Keratinocyte (primary cell): ENCODE results near the gene CACNB2. TPM values are rescaled to one million over a fixed set of nuclear protein-coding genes. Genes with fewer than 3 reads are reported as not detected.

ENCODE experiments used
- DNase-seq: peaks from one replicate; pipeline ENCODE4 v3.0.0-alpha.2; 2011; ENCODE audit warnings: low read depth, missing footprints, low spot score
- FAIRE-seq: peaks from 2 replicates; lab custom pipeline; 2011; peaks lifted over from hg19 to GRCh38; lab: Jason Lieb, UNC
- H2AFZ ChIP-seq: 2 replicates; pipeline ENCODE4 v1.6.0; 2012; ENCODE audit warnings: low read length, control low read depth, inconsistent platforms; ENCODE audit not compliant: control insufficient read depth
- H3K27ac ChIP-seq: 2 replicates; pipeline ENCODE4 v1.5.1; 2011; ENCODE audit warnings: low read length; ENCODE audit not compliant: control insufficient read depth, insufficient read depth
- H3K27me3 ChIP-seq: 3 replicates; pipeline ENCODE4 v1.6.0; 2011; ENCODE audit warnings: low read length; ENCODE audit not compliant: control insufficient read depth, insufficient read depth; ENCODE audit errors: extremely low read depth
- H3K36me3 ChIP-seq, 2 experiments: 2 replicates in 1 of 2; 3 replicates in 1 of 2; pipeline ENCODE4 v1.5.1; 2011; ENCODE audit warnings: low read length in 2 of 2, mild to moderate bottlenecking in 1 of 2; ENCODE audit not compliant: control insufficient read depth in 2 of 2, insufficient read depth in 2 of 2; ENCODE audit errors: extremely low read depth in 1 of 2
- H3K4me1 ChIP-seq: 3 replicates; pipeline ENCODE4 v1.5.1; 2011; ENCODE audit warnings: low read length; ENCODE audit not compliant: control insufficient read depth, insufficient read depth; ENCODE audit errors: extremely low read depth
- H3K4me2 ChIP-seq: 3 replicates; pipeline ENCODE4 v1.6.0; 2011; ENCODE audit warnings: low read depth, low read length; ENCODE audit not compliant: control insufficient read depth, insufficient read depth; ENCODE audit errors: extremely low read depth
- H3K4me3 ChIP-seq, 3 experiments: fragments of 200-600 bp in 1 of 3; sonication (generic) in 1 of 3; 2 replicates in 2 of 3; 3 replicates in 1 of 3; pipeline ENCODE4 v1.5.1; 2011 to 2016; ENCODE audit warnings: low read length in 3 of 3, mild to moderate bottlenecking in 3 of 3, control low read depth in 2 of 3, inconsistent platforms in 1 of 3, low read depth in 1 of 3, mixed read lengths in 1 of 3, mixed run types in 1 of 3, moderate library complexity in 1 of 3; ENCODE audit not compliant: control insufficient read depth in 2 of 3, insufficient read depth in 2 of 3; ENCODE audit errors: extremely low read depth in 1 of 3
- H3K79me2 ChIP-seq: 2 replicates; pipeline ENCODE4 v1.6.0; 2012; ENCODE audit warnings: low read length; ENCODE audit not compliant: control insufficient read depth, insufficient read depth
- H3K9ac ChIP-seq: 3 replicates; pipeline ENCODE4 v1.6.0; 2011; ENCODE audit warnings: low read length; ENCODE audit not compliant: control insufficient read depth, insufficient read depth; ENCODE audit errors: extremely low read depth
- H3K9me1 ChIP-seq: 3 replicates; pipeline ENCODE4 v1.6.0; 2011; ENCODE audit warnings: low read length; ENCODE audit not compliant: control insufficient read depth, insufficient read depth; ENCODE audit errors: extremely low read depth
- H3K9me3 ChIP-seq: 2 replicates; pipeline ENCODE4 v1.5.1; 2012; ENCODE audit warnings: low read depth, low read length; ENCODE audit not compliant: control insufficient read depth
- H4K20me1 ChIP-seq: 3 replicates; pipeline ENCODE4 v1.6.0; 2011; ENCODE audit warnings: low read length; ENCODE audit not compliant: control insufficient read depth, insufficient read depth; ENCODE audit errors: extremely low read depth
- EZH2 ChIP-seq: IDR thresholded peaks from one replicate; pipeline ENCODE4 v1.6.1; 2012; ENCODE audit warnings: inconsistent platforms, mild to moderate bottlenecking, low read length, moderate library complexity
- dilution Hi-C: fragments of 300-500 bp; cut with MboI; formaldehyde crosslinking; loops from one replicate; pipeline ENCODE4 v1.7.0; 2020; ENCODE audit warnings: low sequenced_read_pairs; ENCODE audit not compliant: extremely low pct_ligation_motif_present
- polyA plus RNA-seq, 5 experiments: library from polyadenylated mRNA; depleted of rRNA in 3 of 5; stranded (reverse) in 3 of 5; stranded (forward) in 1 of 5; unstranded in 1 of 5; fragments of >200 nt; gene quantifications; 1 replicate in 1 of 5; 2 replicates in 3 of 5; 3 replicates in 1 of 5; pipeline versions ENCODE4 v1.2.1 to v1.2.3, GENCODE V29; 2011 to 2012; ENCODE audit warnings: missing spikeins in 2 of 5, low read depth in 1 of 5, low replicate concordance in 1 of 5
- TF ChIP-seq, protein P1 (sequence below), 3 experiments: IDR thresholded peaks in 1 of 3; conservative IDR thresholded peaks in 1 of 3; optimal IDR thresholded peaks in 1 of 3; 2 replicates in 2 of 3; 3 replicates in 1 of 3; pipeline versions ENCODE3 to v1.5.1; 2011; ENCODE audit warnings: low read length in 3 of 3, mild to moderate bottlenecking in 3 of 3, moderate library complexity in 2 of 3, control low read depth in 1 of 3, inconsistent platforms in 1 of 3; ENCODE audit not compliant: insufficient read depth in 2 of 3; ENCODE audit errors: extremely low read depth in 1 of 3

Gene CACNB2
- polyA plus RNA-seq, 1 donor (not counting 4 experiments of a cell fraction or from before 2014, with no cell fraction given), result 0.03 TPM

DNA sequence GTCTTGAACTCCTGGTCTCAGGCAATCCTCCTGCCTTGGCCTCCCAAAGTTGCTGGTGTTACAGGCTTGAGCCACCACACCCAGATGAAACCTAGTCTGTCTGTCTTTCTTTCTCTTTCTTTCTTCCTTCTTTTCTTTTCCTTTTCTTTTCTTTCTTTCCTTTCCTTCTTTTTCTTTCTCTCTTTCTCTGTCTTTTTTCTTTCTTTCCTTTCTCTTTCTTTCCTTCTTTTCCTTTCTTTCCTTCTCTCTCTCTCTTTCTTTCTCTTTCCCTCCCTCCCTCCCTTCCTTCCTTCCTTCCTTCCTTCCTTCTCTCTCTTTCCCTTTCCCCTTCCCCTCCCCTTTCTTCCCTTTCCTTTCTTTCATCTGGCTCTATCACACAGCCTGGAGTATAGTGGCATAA is 185.2 kb downstream of the CACNB2 start:
- Histone ChIP-seq H2AFZ (no peak overlapping the region), H4K20me1 (no peaks in the 10 kb centered on the region), H3K4me2 (no peak overlapping the region), H3K79me2 (no peaks in the 10 kb centered on the region), H3K9me1 (no peaks in the 10 kb centered on the region), H3K4me3 (no peak overlapping the region), H3K4me1 (no peaks in the 10 kb centered on the region), H3K27me3 (no peaks in the 10 kb centered on the region), H3K36me3 (no peaks in the 10 kb centered on the region), H3K9me3 (no peaks in the 10 kb centered on the region), H3K9ac (no peak overlapping the region), H3K27ac (no peak overlapping the region)
- dilution Hi-C loops, result no loop called here
- FAIRE-seq (no peak), DNase-seq (no peak)
- TF ChIP-seq EZH2, result no peak
- TF ChIP-seq, protein P1, sequence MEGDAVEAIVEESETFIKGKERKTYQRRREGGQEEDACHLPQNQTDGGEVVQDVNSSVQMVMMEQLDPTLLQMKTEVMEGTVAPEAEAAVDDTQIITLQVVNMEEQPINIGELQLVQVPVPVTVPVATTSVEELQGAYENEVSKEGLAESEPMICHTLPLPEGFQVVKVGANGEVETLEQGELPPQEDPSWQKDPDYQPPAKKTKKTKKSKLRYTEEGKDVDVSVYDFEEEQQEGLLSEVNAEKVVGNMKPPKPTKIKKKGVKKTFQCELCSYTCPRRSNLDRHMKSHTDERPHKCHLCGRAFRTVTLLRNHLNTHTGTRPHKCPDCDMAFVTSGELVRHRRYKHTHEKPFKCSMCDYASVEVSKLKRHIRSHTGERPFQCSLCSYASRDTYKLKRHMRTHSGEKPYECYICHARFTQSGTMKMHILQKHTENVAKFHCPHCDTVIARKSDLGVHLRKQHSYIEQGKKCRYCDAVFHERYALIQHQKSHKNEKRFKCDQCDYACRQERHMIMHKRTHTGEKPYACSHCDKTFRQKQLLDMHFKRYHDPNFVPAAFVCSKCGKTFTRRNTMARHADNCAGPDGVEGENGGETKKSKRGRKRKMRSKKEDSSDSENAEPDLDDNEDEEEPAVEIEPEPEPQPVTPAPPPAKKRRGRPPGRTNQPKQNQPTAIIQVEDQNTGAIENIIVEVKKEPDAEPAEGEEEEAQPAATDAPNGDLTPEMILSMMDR (optimal IDR thresholded peaks at IDR 0.05 in 1 of 3, IDR thresholded peaks at IDR 0.05 in 1 of 3, conservative IDR thresholded peaks at IDR 0.05 in 1 of 3; ENCODE audit: extremely low read depth in 1 of 3, insufficient read depth in 2 of 3, low read length in 3 of 3), result no peak

DNA sequence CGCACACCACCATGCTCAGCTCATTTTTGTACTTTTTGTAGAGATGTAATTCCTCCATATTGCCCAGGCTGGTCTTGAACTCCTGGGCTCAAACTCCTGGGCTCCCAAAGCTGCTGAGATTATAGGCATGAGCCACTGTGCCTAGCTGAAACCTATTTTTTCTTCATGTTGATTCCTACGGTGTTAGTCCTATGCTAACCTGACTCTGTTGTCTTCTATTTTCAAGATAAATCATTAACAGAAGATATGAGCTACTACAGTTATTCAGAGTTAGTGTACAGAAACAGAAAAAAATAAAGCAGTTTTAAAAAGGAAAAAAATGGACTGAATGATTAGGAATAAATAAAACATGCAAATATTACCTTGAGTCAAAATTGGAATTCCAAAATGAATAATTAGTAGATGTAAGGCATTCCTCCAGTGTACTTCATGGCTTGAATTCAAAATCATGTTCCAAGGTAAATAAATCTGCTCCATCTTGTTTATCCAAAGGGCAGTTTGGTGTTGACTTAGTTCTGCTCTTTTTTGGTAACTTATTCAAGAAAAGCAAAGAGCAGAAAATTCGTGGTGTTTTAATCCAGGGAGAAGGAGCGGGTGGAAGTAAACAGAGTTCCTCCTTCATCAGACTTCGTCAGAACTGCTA is 185.8 kb downstream of the CACNB2 start:
- H3K4me1 ChIP-seq, result no peaks in the 10 kb centered on the region
- TF ChIP-seq, protein P1 (optimal IDR thresholded peaks at IDR 0.05 in 1 of 3, IDR thresholded peaks at IDR 0.05 in 1 of 3, conservative IDR thresholded peaks at IDR 0.05 in 1 of 3; ENCODE audit: extremely low read depth in 1 of 3, insufficient read depth in 2 of 3, low read length in 3 of 3), result no peak
- no peak for TF ChIP-seq EZH2
- H3K27me3 ChIP-seq, result no peaks in the 10 kb centered on the region
- dilution Hi-C loops, result no loop called here
- no peaks in the 10 kb centered on the region for H4K20me1 ChIP-seq
- no peak overlapping the region for H3K4me3 ChIP-seq
- H3K27ac ChIP-seq, result no peak overlapping the region
- no peak overlapping the region for H3K9ac ChIP-seq
- DNase-seq, result no peak
- no peaks in the 10 kb centered on the region for H3K36me3 ChIP-seq
- H3K79me2 ChIP-seq, result no peaks in the 10 kb centered on the region
- H3K9me3 ChIP-seq, result no peaks in the 10 kb centered on the region
- H3K9me1 ChIP-seq, result no peaks in the 10 kb centered on the region
- no peak overlapping the region for H3K4me2 ChIP-seq
- H2AFZ ChIP-seq, result no peak overlapping the region
- FAIRE-seq, result no peak
